Nephron (organoid): Measurements from ENCODE around the gene CRISPLD2.

Experiments
- H3K27ac Mint-ChIP-seq, 3 experiments: 2 replicates each; pipeline ENCODE4 v1.8.0; 2020; ENCODE audit warnings: mixed read lengths in 3 of 3, mild to moderate bottlenecking in 2 of 3, moderate library complexity in 1 of 3
- H3K27me3 Mint-ChIP-seq: 2 replicates; pipeline ENCODE4 v1.8.0; 2021; ENCODE audit warnings: low read depth, mild to moderate bottlenecking, moderate library complexity, mixed read lengths
- H3K36me3 Mint-ChIP-seq: 2 replicates; pipeline ENCODE4 v1.8.0; 2020; ENCODE audit warnings: low read depth, mixed read lengths
- H3K4me1 Mint-ChIP-seq: 2 replicates; pipeline ENCODE4 v1.8.0; 2020; ENCODE audit warnings: mixed read lengths
- H3K4me3 Mint-ChIP-seq, 3 experiments: 2 replicates each; pipeline ENCODE4 v1.8.0; 2020; ENCODE audit warnings: mild to moderate bottlenecking in 3 of 3, mixed read lengths in 3 of 3, moderate library complexity in 2 of 3
- H3K9me3 Mint-ChIP-seq: 2 replicates; pipeline ENCODE4 v1.8.0; 2020; ENCODE audit warnings: mixed read lengths
- CTCF ChIP-seq, 3 experiments: fragments of 200-600 bp; sonication (generic); IDR thresholded peaks; one replicate each; pipeline ENCODE4 v1.5.0; 2021; ENCODE audit warnings: antibody characterized with exemption in 3 of 3; ENCODE audit not compliant: unreplicated experiment in 3 of 3

The CRISPLD2 gene

GRCh38 chr16:84804326-84804725 is 15.5 kb upstream of the CRISPLD2 start:
- H3K27me3 Mint-ChIP-seq = peaks cover 9% of the 10 kb centered on the region
- H3K27ac Mint-ChIP-seq = no peak overlapping the region
- H3K4me3 Mint-ChIP-seq = no peak overlapping the region
- peaks cover 16% of the 10 kb centered on the region for H3K9me3 Mint-ChIP-seq
- TF ChIP-seq CTCF (IDR thresholded peaks at IDR 0.05; ENCODE audit: unreplicated experiment in 3 of 3) = no peak
- H3K36me3 Mint-ChIP-seq = no peaks in the 10 kb centered on the region
- H3K4me1 Mint-ChIP-seq = peaks cover 8% of the 10 kb centered on the region

GRCh38 chr16:84806256-84806889 is 13.4 kb upstream of the CRISPLD2 start:
- no peak overlapping the region for H3K27ac Mint-ChIP-seq
- peaks cover 10% of the 10 kb centered on the region for H3K27me3 Mint-ChIP-seq
- TF ChIP-seq CTCF (IDR thresholded peaks at IDR 0.05; ENCODE audit: unreplicated experiment in 3 of 3) = no peak
- no peak overlapping the region for H3K4me3 Mint-ChIP-seq
- H3K36me3 Mint-ChIP-seq = no peaks in the 10 kb centered on the region
- peaks cover 2% of the 10 kb centered on the region for H3K9me3 Mint-ChIP-seq
- H3K4me1 Mint-ChIP-seq = no peaks in the 10 kb centered on the region

GRCh38 chr16:84806890-84807258 is 12.9 kb upstream of the CRISPLD2 start:
- Mint-ChIP-seq H3K36me3 (no peaks in the 10 kb centered on the region), H3K9me3 (peaks cover 2% of the 10 kb centered on the region), H3K27ac (no peak overlapping the region), H3K4me1 (no peaks in the 10 kb centered on the region), H3K4me3 (no peak overlapping the region), H3K27me3 (peaks cover 15% of the 10 kb centered on the region)
- no peak for TF ChIP-seq CTCF (IDR thresholded peaks at IDR 0.05; ENCODE audit: unreplicated experiment in 3 of 3)

- Mint-ChIP-seq H3K27me3 (peaks cover 24% of the 10 kb centered on the region), H3K36me3 (no peaks in the 10 kb centered on the region), H3K9me3 (peaks cover 2% of the 10 kb centered on the region), H3K4me3 (no peak overlapping the region), H3K27ac (no peak overlapping the region), H3K4me1 (no peaks in the 10 kb centered on the region)
- TF ChIP-seq CTCF (IDR thresholded peaks at IDR 0.05; ENCODE audit: unreplicated experiment in 3 of 3) = no peak
These were observed 12.0 kb upstream of the CRISPLD2 start for GRCh38 chr16:84807776-84808175.

- Mint-ChIP-seq H3K4me3 (no peak overlapping the region), H3K27me3 (peaks cover 28% of the 10 kb centered on the region), H3K4me1 (no peaks in the 10 kb centered on the region), H3K36me3 (no peaks in the 10 kb centered on the region), H3K9me3 (peaks cover 2% of the 10 kb centered on the region), H3K27ac (no peak overlapping the region)
- no peak for TF ChIP-seq CTCF (IDR thresholded peaks at IDR 0.05; ENCODE audit: unreplicated experiment in 3 of 3)
These were observed 11.0 kb upstream of the CRISPLD2 start for GRCh38 chr16:84808826-84809225.

GRCh38 chr16:84810518-84811273 is 9.1 kb upstream of the CRISPLD2 start:
- peaks cover 37% of the 10 kb centered on the region for H3K27me3 Mint-ChIP-seq

More at GRCh38 chr16:84810518-84811273, 9.1 kb upstream of the CRISPLD2 start:
- Mint-ChIP-seq H3K27ac (no peak overlapping the region), H3K9me3 (no peaks in the 10 kb centered on the region), H3K4me1 (peaks cover 4% of the 10 kb centered on the region), H3K36me3 (no peaks in the 10 kb centered on the region), H3K4me3 (no peak overlapping the region)
- TF ChIP-seq CTCF (IDR thresholded peaks at IDR 0.05; ENCODE audit: unreplicated experiment in 3 of 3) = no peak
